H1 (cell line): ENCODE measurements around the gene CNPY2. TPM values are rescaled to one million over a fixed set of nuclear protein-coding genes. Genes with fewer than 3 reads are reported as not detected.

Experiments used
- POLR2A ChIP-seq, 2 experiments: IDR thresholded peaks; 1 replicate in 1 of 2; 2 replicates in 1 of 2; pipeline ENCODE4 v1.6.1; 2011; ENCODE audit warnings: low read depth in 2 of 2, low read length in 2 of 2, mild to moderate bottlenecking in 2 of 2; ENCODE audit errors: control extremely low read depth in 1 of 2
- RAD21 ChIP-seq, 2 experiments: IDR thresholded peaks in 1 of 2; conservative IDR thresholded peaks in 1 of 2; 2 replicates each; pipeline ENCODE4 v1.6.1; 2011; ENCODE audit warnings: low read depth in 2 of 2, low read length in 2 of 2, improper control_type of control experiment in 1 of 2, inconsistent platforms in 1 of 2, mild to moderate bottlenecking in 1 of 2, moderate library complexity in 1 of 2
- polyA plus RNA-seq, 7 experiments: library from polyadenylated mRNA; depleted of rRNA in 3 of 7; stranded (reverse) in 5 of 7; unstranded in 2 of 7; fragments of >200 nt in 5 of 7; fragments of 200-250 nt in 2 of 7; gene quantifications; 1 replicate in 5 of 7; 2 replicates in 1 of 7; 4 replicates in 1 of 7; pipeline versions ENCODE4 v1.2.1 to v1.2.3, GENCODE V29; 2011 to 2013; ENCODE audit warnings: missing spikeins in 2 of 7, mixed read lengths in 2 of 7
- total RNA-seq: library from RNA; stranded (reverse); fragmentation: NEBNext Ultra II Directional; extraction: Animal tissue kit (Norgen Biotek cat#: 25700); gene quantifications from 2 replicates; pipeline ENCODE4 v1.2.1, GENCODE V29; 2021

The CNPY2 gene
- total and polyA plus RNA-seq, 2 of the 8 experiments (the other 6 are each of a cell fraction or from before 2014, with no cell fraction given), result 203 to 281 TPM

GRCh38 chr12:56288705-56289387, 26.9 kb downstream of the CNPY2 start (continued):
- TF ChIP-seq POLR2A (IDR thresholded peaks at IDR 0.05; ENCODE audit: control extremely low read depth in 1 of 2, low read depth in 2 of 2, low read length in 2 of 2) (no peak), RAD21 (IDR thresholded peaks at IDR 0.05 in 1 of 2, conservative IDR thresholded peaks at IDR 0.05 in 1 of 2; ENCODE audit: low read depth in 2 of 2, low read length in 2 of 2) (no peak)
